ENCODE data around the gene GLT1D1. TPM values are rescaled to one million over a fixed set of nuclear protein-coding genes. Genes with fewer than 3 reads are reported as not detected.

GLT1D1 gene
- total RNA-seq, 2 experiments from 2014 or later, result 0.32 TPM; not detected in 1

- Histone ChIP-seq H3K36me3 (ENCODE audit: insufficient read depth, low read length) (no peaks in the 10 kb centered on the region), H3K9me3 (ENCODE audit: low read length) (no peaks in the 10 kb centered on the region), H3K4me3 (ENCODE audit: low read depth, low read length, poor library complexity, severe bottlenecking) (no peak overlapping the region), H2AFZ (ENCODE audit: low read length) (no peak overlapping the region), H3K27ac (ENCODE audit: low read depth, low read length, poor library complexity, severe bottlenecking) (no peak overlapping the region), H3K9me2 (ENCODE audit: insufficient read depth, low read length) (no peaks in the 10 kb centered on the region), H3K4me2 (ENCODE audit: low read length) (no peak overlapping the region), H3K79me2 (ENCODE audit: insufficient read depth, low read depth, low read length) (no peaks in the 10 kb centered on the region), H4K20me1 (ENCODE audit: insufficient read depth, low read length) (no peaks in the 10 kb centered on the region), H3K4me1 (ENCODE audit: insufficient read depth, low read length, poor library complexity, severe bottlenecking) (no peaks in the 10 kb centered on the region)
- no TSS peak for BruUV-seq (replicated peaks)
- TF ChIP-seq CTCF (conservative IDR thresholded peaks at IDR 0.05; ENCODE audit: low read length) (no peak), EZH2phosphoT487 (IDR thresholded peaks at IDR 0.05; ENCODE audit: borderline replicate concordance, low read depth, low read length) (no peak)
- no peak for DNase-seq (ENCODE audit: low spot score)
- intact Hi-C loops (cut with micrococcal nuclease; ENCODE audit: unreplicated experiment), result no loop called here
- ChIA-PET CTCF (ENCODE audit: unreplicated experiment) (no interaction called here), POLR2A (no interaction called here)
Observed at GRCh38 chr12:128932521-128932920, 79.2 kb downstream of the GLT1D1 start.

GRCh38 chr12:128933039-128933438 is 79.8 kb downstream of the GLT1D1 start:
- no peaks in the 10 kb centered on the region for H3K4me1 ChIP-seq (ENCODE audit: insufficient read depth, low read length, poor library complexity, severe bottlenecking)
- no peaks in the 10 kb centered on the region for H3K9me2 ChIP-seq (ENCODE audit: insufficient read depth, low read length)
- H3K27ac ChIP-seq (ENCODE audit: low read depth, low read length, poor library complexity, severe bottlenecking), result no peak overlapping the region
- ChIA-PET CTCF (ENCODE audit: unreplicated experiment) (no interaction called here), POLR2A (no interaction called here)
- H3K4me2 ChIP-seq (ENCODE audit: low read length), result no peak overlapping the region
- H3K36me3 ChIP-seq (ENCODE audit: insufficient read depth, low read length), result no peaks in the 10 kb centered on the region
- no peak overlapping the region for H3K4me3 ChIP-seq (ENCODE audit: low read depth, low read length, poor library complexity, severe bottlenecking)
- H4K20me1 ChIP-seq (ENCODE audit: insufficient read depth, low read length), result no peaks in the 10 kb centered on the region
- no peak overlapping the region for H2AFZ ChIP-seq (ENCODE audit: low read length)
- TF ChIP-seq EZH2phosphoT487 (IDR thresholded peaks at IDR 0.05; ENCODE audit: borderline replicate concordance, low read depth, low read length), result no peak
- no peak for TF ChIP-seq CTCF (conservative IDR thresholded peaks at IDR 0.05; ENCODE audit: low read length)
- no peak for DNase-seq (ENCODE audit: low spot score)
- H3K79me2 ChIP-seq (ENCODE audit: insufficient read depth, low read depth, low read length), result no peaks in the 10 kb centered on the region
- H3K9me3 ChIP-seq (ENCODE audit: low read length), result no peaks in the 10 kb centered on the region
- intact Hi-C loops (cut with micrococcal nuclease; ENCODE audit: unreplicated experiment), result no loop called here
- BruUV-seq (replicated peaks), result no TSS peak

GRCh38 chr12:128933926-128934325 is 80.6 kb downstream of the GLT1D1 start:
- Histone ChIP-seq H3K9me2 (ENCODE audit: insufficient read depth, low read length) (no peaks in the 10 kb centered on the region), H3K4me1 (ENCODE audit: insufficient read depth, low read length, poor library complexity, severe bottlenecking) (no peaks in the 10 kb centered on the region), H3K4me3 (ENCODE audit: low read depth, low read length, poor library complexity, severe bottlenecking) (no peak overlapping the region), H3K4me2 (ENCODE audit: low read length) (no peak overlapping the region), H3K79me2 (ENCODE audit: insufficient read depth, low read depth, low read length) (no peaks in the 10 kb centered on the region), H3K9me3 (ENCODE audit: low read length) (no peaks in the 10 kb centered on the region), H3K36me3 (ENCODE audit: insufficient read depth, low read length) (no peaks in the 10 kb centered on the region), H2AFZ (ENCODE audit: low read length) (no peak overlapping the region), H4K20me1 (ENCODE audit: insufficient read depth, low read length) (no peaks in the 10 kb centered on the region), H3K27ac (ENCODE audit: low read depth, low read length, poor library complexity, severe bottlenecking) (no peak overlapping the region)
- TF ChIP-seq EZH2phosphoT487 (IDR thresholded peaks at IDR 0.05; ENCODE audit: borderline replicate concordance, low read depth, low read length) (no peak), CTCF (conservative IDR thresholded peaks at IDR 0.05; ENCODE audit: low read length) (no peak)
- BruUV-seq (replicated peaks), result no TSS peak
- POLR2A ChIA-PET, result interaction anchor here (0.7 kb wide), 2 partner anchors 134 to 143 kb away, joined by 3 to 5 read pairs; no protein-coding TSS in a partner anchor
- intact Hi-C loops (cut with micrococcal nuclease; ENCODE audit: unreplicated experiment), result no loop called here
- CTCF ChIA-PET (ENCODE audit: unreplicated experiment), result no interaction called here
- no peak for DNase-seq (ENCODE audit: low spot score)
